H54 (cell line): ENCODE measurements around the gene RGS19.

ENCODE experiments used
- DNase-seq: peaks from one replicate; pipeline ENCODE4 v3.0.0; 2011; ENCODE audit warnings: low spot score, mixed read lengths; ENCODE audit not compliant: insufficient read length
- FAIRE-seq: peaks from 3 replicates; lab custom pipeline; 2011; peaks lifted over from hg19 to GRCh38; lab: Jason Lieb, UNC
- POLR2A ChIP-seq: IDR thresholded peaks from 2 replicates; pipeline ENCODE4 v1.6.1; 2011; ENCODE audit warnings: low read depth, mild to moderate bottlenecking, low read length

RGS19 gene

GRCh38 chr20:64071341-64072332, 7.7 kb downstream of the RGS19 start:
- FAIRE-seq (no peak), DNase-seq (no peak)
- no peak for TF ChIP-seq POLR2A

GRCh38 chr20:64070244-64070993, 8.9 kb downstream of the RGS19 start:
- DNase-seq = no peak
- no peak for FAIRE-seq
- TF ChIP-seq POLR2A = no peak

GRCh38 chr20:64069614-64070243, 9.6 kb downstream of the RGS19 start:
- TF ChIP-seq POLR2A = no peak
- DNase-seq (no peak), FAIRE-seq (no peak)

- TF ChIP-seq POLR2A = no peak
- DNase-seq = no peak
- FAIRE-seq = no peak
These were observed 10.1 kb downstream of the RGS19 start for GRCh38 chr20:64069209-64069613.

- FAIRE-seq (no peak), DNase-seq (no peak)
- TF ChIP-seq POLR2A = no peak
These were observed 10.7 kb downstream of the RGS19 start for GRCh38 chr20:64068386-64069208.

GRCh38 chr20:64067733-64068307, 11.5 kb downstream of the RGS19 start:
- no peak for FAIRE-seq

GRCh38 chr20:64067005-64067632, 12.2 kb downstream of the RGS19 start:
- no peak for TF ChIP-seq POLR2A
- FAIRE-seq = no peak
- no peak for DNase-seq

More at GRCh38 chr20:64067733-64068307, 11.5 kb downstream of the RGS19 start:
- TF ChIP-seq POLR2A = no peak
- no peak for DNase-seq

- peak; percentile 75 for FAIRE-seq
- DNase-seq = peak; percentile 95
- TF ChIP-seq POLR2A = peak; percentile 27; the same call in 1 of the 2 replicates
These were observed 13.4 kb downstream of the RGS19 start for GRCh38 chr20:64065974-64066343.

GRCh38 chr20:64065062-64065973, 14.0 kb downstream of the RGS19 start:
- FAIRE-seq = no peak
- DNase-seq = no peak
- no peak for TF ChIP-seq POLR2A

- no peak for TF ChIP-seq POLR2A
- peak; percentile 97 for DNase-seq
These were observed 15.1 kb downstream of the RGS19 start for GRCh38 chr20:64064145-64064698.

GRCh38 chr20:64063389-64064144, 15.8 kb downstream of the RGS19 start:
- FAIRE-seq (no peak), DNase-seq (no peak)
- 0 out of 2 replicates have a peak, but pooled peaks have one; percentile 10 for TF ChIP-seq POLR2A

More at GRCh38 chr20:64064145-64064698, 15.1 kb downstream of the RGS19 start:
- no peak for FAIRE-seq
